HepG2 (cell line): ENCODE results near the gene ATP8A1. TPM values are rescaled to one million over a fixed set of nuclear protein-coding genes. Genes with fewer than 3 reads are reported as not detected.

Experiments used
- ATAC-seq: fragments of 200-7000 bp; cut with Tn5 transposase; 3 replicates; pipeline ENCODE4 v1.9.1; 2020; ENCODE audit warnings: mild to moderate bottlenecking, moderate library complexity
- BruUV-seq: library from RNA; stranded (reverse); fragments of 400-500 nt; replicated peaks from 2 replicates; lab custom pipeline; 2021; lab: Mats Ljungman, UMichigan
- CTCF ChIA-PET: fragments of 300-600 bp; formaldehyde crosslinking; extraction: SDS; loops from one replicate; lab custom pipeline; 2021; ENCODE audit warnings: low total read pairs, inconsistent platforms, low intra/inter-chr PET ratio; lab: Yijun Ruan, JAX
- POLR2A ChIA-PET: fragments of 350-600 bp; sonication (Branson Sonifier 250); formaldehyde crosslinking; loops from one replicate; lab custom pipeline; 2020; ENCODE audit warnings: antibody characterized with exemption, inconsistent platforms; lab: Yijun Ruan, JAX
- DNase-seq: peaks from one replicate; pipeline ENCODE4 v3.0.0-alpha.2; 2015; ENCODE audit warnings: low spot score
- FAIRE-seq: peaks from 3 replicates; lab custom pipeline; 2011; peaks lifted over from hg19 to GRCh38; lab: Jason Lieb, UNC
- H2AFZ ChIP-seq: one replicate; pipeline ENCODE4 v1.6.1; 2011; ENCODE audit warnings: low read length, inconsistent platforms
- H3K27ac ChIP-seq: fragments of 300-600 bp; 3 replicates; pipeline ENCODE4 v1.8.0; 2011; ENCODE audit warnings: mixed run types, mild to moderate bottlenecking, mixed read lengths, low read length, inconsistent platforms; ENCODE audit not compliant: insufficient read depth; ENCODE audit errors: extremely low read length
- H3K27me3 ChIP-seq, 2 experiments: fragments of 200-600 bp in 1 of 2; 2 replicates in 1 of 2; 3 replicates in 1 of 2; pipeline versions ENCODE4 v1.6.0 to v1.8.0; 2011; ENCODE audit warnings: low read length in 2 of 2, mild to moderate bottlenecking in 2 of 2, moderate library complexity in 2 of 2, inconsistent platforms in 1 of 2; ENCODE audit not compliant: insufficient read depth in 2 of 2, control insufficient read depth in 1 of 2
- H3K36me3 ChIP-seq, 2 experiments: fragments of 200-600 bp in 1 of 2; replicated peaks in 1 of 2; 2 replicates in 1 of 2; 3 replicates in 1 of 2; pipeline versions ENCODE4 v1.5.1 to v1.8.0; 2011; ENCODE audit warnings: low read length in 2 of 2, inconsistent platforms in 1 of 2; ENCODE audit not compliant: insufficient read depth in 2 of 2, control insufficient read depth in 1 of 2
- H3K4me1 ChIP-seq: 2 replicates; pipeline ENCODE4 v1.5.1; 2012; ENCODE audit warnings: low read length, inconsistent platforms; ENCODE audit not compliant: insufficient read depth
- H3K4me2 ChIP-seq: 2 replicates; pipeline ENCODE4 v1.6.0; 2011; ENCODE audit warnings: low read depth, low read length, inconsistent platforms
- H3K4me3 ChIP-seq, 3 experiments: fragments of 200-600 bp in 1 of 3; sonication (generic), shearing (Covaris generic) in 1 of 3; replicated peaks in 1 of 3; 2 replicates each; pipeline ENCODE4 v1.5.1; 2011 to 2016; ENCODE audit warnings: low read length in 3 of 3, inconsistent platforms in 2 of 3, low read depth in 2 of 3, mild to moderate bottlenecking in 2 of 3, control low read depth in 1 of 3, mixed read lengths in 1 of 3; ENCODE audit not compliant: insufficient read depth in 1 of 3
- H3K79me2 ChIP-seq: one replicate; pipeline ENCODE4 v1.6.1; 2011; ENCODE audit warnings: low read length, inconsistent platforms; ENCODE audit not compliant: insufficient read depth
- H3K9ac ChIP-seq: 2 replicates; pipeline ENCODE4 v1.6.0; 2011; ENCODE audit warnings: mild to moderate bottlenecking, low read depth, low read length, inconsistent platforms; ENCODE audit not compliant: insufficient read depth
- H3K9me3 ChIP-seq: 2 replicates; pipeline ENCODE4 v1.5.1; 2012; ENCODE audit warnings: mild to moderate bottlenecking, low read length
- H4K20me1 ChIP-seq: 2 replicates; pipeline ENCODE4 v1.6.0; 2011; ENCODE audit warnings: inconsistent platforms, mild to moderate bottlenecking, low read length, moderate library complexity; ENCODE audit not compliant: insufficient read depth
- ATF4 ChIP-seq, 2 experiments: fragments of 450-650 bp in 1 of 2; sonication (generic) in 1 of 2; formaldehyde crosslinking; IDR thresholded peaks; 2 replicates each; pipeline versions ENCODE4 v1.5.0 to v1.8.0; 2020 to 2022; ENCODE audit warnings: mild to moderate bottlenecking in 1 of 2, missing genetic modification reagents in 1 of 2
- CBX1 ChIP-seq: IDR thresholded peaks from one replicate; pipeline ENCODE4 v1.6.1; 2016; ENCODE audit warnings: antibody characterized with exemption, low read depth
- E2F2 ChIP-seq: sonication (generic); formaldehyde crosslinking; IDR thresholded peaks from 2 replicates; pipeline ENCODE4 v1.4.0; 2020; ENCODE audit warnings: missing genetic modification reagents, borderline replicate concordance
- ZNF101 ChIP-seq: sonication (generic); formaldehyde crosslinking; IDR thresholded peaks from 2 replicates; pipeline ENCODE4 v1.4.0; 2020; ENCODE audit warnings: mild to moderate bottlenecking, low read depth, missing genetic modification reagents, borderline replicate concordance
- ZNF251 ChIP-seq: sonication (generic); formaldehyde crosslinking; IDR thresholded peaks from 2 replicates; pipeline ENCODE4 v1.9.0; 2021; ENCODE audit warnings: mild to moderate bottlenecking, missing genetic modification reagents
- ZNF333 ChIP-seq: sonication (generic); formaldehyde crosslinking; IDR thresholded peaks from 2 replicates; pipeline ENCODE4 v1.4.0; 2020; ENCODE audit warnings: mild to moderate bottlenecking, missing genetic modification reagents, borderline replicate concordance
- ZNF605 ChIP-seq: sonication (generic); formaldehyde crosslinking; IDR thresholded peaks from 2 replicates; pipeline ENCODE4 v1.8.0; 2022; ENCODE audit warnings: mild to moderate bottlenecking, missing genetic modification reagents
- WGBS: methylation state at CpG from one replicate; pipeline ENCODE4 v1.1.6; 2017; ENCODE audit warnings: low lambda C conversion rate; 5-methylcytosine and 5-hydroxymethylcytosine counted together
- in situ Hi-C: cut with HindIII; loops from 2 replicates; pipeline ENCODE4 v1.10.0; 2017; ENCODE audit warnings: low pct_unique_long_range_greater_than_20kb; ENCODE audit not compliant: extremely low pct_ligation_motif_present
- intact Hi-C: fragments of 100-400 bp; cut with micrococcal nuclease; formaldehyde crosslinking; loops from one replicate; pipeline ENCODE4 v1.10.0; 2022; ENCODE audit not compliant: unreplicated experiment
- polyA plus RNA-seq, 8 experiments: library from polyadenylated mRNA; depleted of rRNA in 3 of 8; stranded (reverse) in 7 of 8; unstranded in 1 of 8; fragments of >200 nt; fragmentation: Illumina TruSeq in 4 of 8; extraction: Trizol in 4 of 8; gene quantifications; 2 replicates each; pipeline versions ENCODE4 v1.2.1 to v1.2.3, GENCODE V29; 2011 to 2016; ENCODE audit warnings: low read depth in 4 of 8, missing spikeins in 1 of 8, mixed read lengths in 1 of 8; ENCODE audit not compliant: insufficient read depth in 1 of 8
- total RNA-seq, 5 experiments: library from RNA; depleted of rRNA; stranded (reverse); fragments of >200 nt; fragmentation: Illumina TruSeq; extraction: Trizol; gene quantifications; 2 replicates each; pipeline ENCODE4 v1.2.3, GENCODE V29; 2016; ENCODE audit warnings: low read depth in 1 of 5
- TF ChIP-seq, protein P1 (sequence below): IDR thresholded peaks from 2 replicates; pipeline ENCODE4 v1.6.1; 2016; ENCODE audit warnings: low read depth, control low read depth

The ATP8A1 gene
- total and polyA plus RNA-seq, 2 of the 13 experiments (the other 11 are each of a cell fraction or from before 2014, with no cell fraction given), result 1.7 to 6.2 TPM

DNA sequence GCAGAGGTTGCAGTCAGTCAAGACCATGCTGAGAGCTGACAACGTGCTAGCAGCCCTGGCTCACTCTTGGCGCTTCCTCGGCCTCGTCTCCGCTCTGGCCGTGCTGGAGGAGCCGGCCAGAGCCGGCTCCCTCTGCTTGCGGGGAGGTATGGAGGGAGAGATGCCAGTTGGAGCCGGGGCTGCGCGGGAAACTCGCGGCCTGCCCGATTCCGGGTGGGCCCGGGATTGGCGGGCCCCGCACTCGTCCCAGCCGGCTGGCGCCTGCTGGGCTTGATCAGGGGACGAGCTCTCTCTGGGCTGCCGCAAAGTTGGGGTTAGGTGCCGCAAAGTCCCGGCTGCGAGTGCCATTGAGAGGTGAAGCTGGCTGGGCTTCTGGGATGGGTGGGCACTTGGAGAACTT, 287.4 kb downstream of the ATP8A1 start:
- Histone ChIP-seq H2AFZ (no peak overlapping the region), H3K4me3 (no peak overlapping the region), H3K27me3 (no peaks in the 10 kb centered on the region), H3K27ac (no peak overlapping the region), H3K4me1 (no peaks in the 10 kb centered on the region), H4K20me1 (no peaks in the 10 kb centered on the region), H3K4me2 (no peak overlapping the region), H3K36me3 (no peaks in the 10 kb centered on the region), H3K9ac (no peak overlapping the region), H3K79me2 (no peaks in the 10 kb centered on the region), H3K9me3 (no peaks in the 10 kb centered on the region)
- no TSS peak for BruUV-seq
- no peak for DNase-seq
- CTCF ChIA-PET, result no interaction called here
- WGBS, result 30% methylated on average over 8 of the region's 27 CpGs
- FAIRE-seq, result no peak
- TF ChIP-seq ATF4 (CRISPR knock-in tag; IDR thresholded peaks at IDR 0.05) (no peak), ZNF251 (CRISPR knock-in tag) (no peak), CBX1 (no peak), ZNF101 (CRISPR knock-in tag) (no peak), E2F2 (no peak), ZNF333 (CRISPR knock-in tag) (no peak)
- POLR2A ChIA-PET, result no interaction called here
- intact Hi-C loops (no loop called here), in situ Hi-C loops (no loop called here)
- no peak for ATAC-seq

GRCh38 chr4:42366959-42367358, 289.9 kb downstream of the ATP8A1 start:
- H3K4me3 ChIP-seq, result no peak overlapping the region
- no peak overlapping the region for H3K4me2 ChIP-seq
- intact Hi-C loops, result no loop called here
- H4K20me1 ChIP-seq, result no peaks in the 10 kb centered on the region
- 57% methylated on average over 1 of the region's 1 CpG for WGBS
- no peak for DNase-seq
- BruUV-seq, result no TSS peak
- no peaks in the 10 kb centered on the region for H3K36me3 ChIP-seq
- no peak overlapping the region for H2AFZ ChIP-seq
- H3K79me2 ChIP-seq, result no peaks in the 10 kb centered on the region
- no peak for ATAC-seq
- POLR2A ChIA-PET, result no interaction called here
- CTCF ChIA-PET, result no interaction called here
- no peaks in the 10 kb centered on the region for H3K9me3 ChIP-seq
- FAIRE-seq, result no peak
- H3K27me3 ChIP-seq, result no peaks in the 10 kb centered on the region
- H3K4me1 ChIP-seq, result no peaks in the 10 kb centered on the region
- no peak for TF ChIP-seq ZNF605
- TF ChIP-seq, protein P1, sequence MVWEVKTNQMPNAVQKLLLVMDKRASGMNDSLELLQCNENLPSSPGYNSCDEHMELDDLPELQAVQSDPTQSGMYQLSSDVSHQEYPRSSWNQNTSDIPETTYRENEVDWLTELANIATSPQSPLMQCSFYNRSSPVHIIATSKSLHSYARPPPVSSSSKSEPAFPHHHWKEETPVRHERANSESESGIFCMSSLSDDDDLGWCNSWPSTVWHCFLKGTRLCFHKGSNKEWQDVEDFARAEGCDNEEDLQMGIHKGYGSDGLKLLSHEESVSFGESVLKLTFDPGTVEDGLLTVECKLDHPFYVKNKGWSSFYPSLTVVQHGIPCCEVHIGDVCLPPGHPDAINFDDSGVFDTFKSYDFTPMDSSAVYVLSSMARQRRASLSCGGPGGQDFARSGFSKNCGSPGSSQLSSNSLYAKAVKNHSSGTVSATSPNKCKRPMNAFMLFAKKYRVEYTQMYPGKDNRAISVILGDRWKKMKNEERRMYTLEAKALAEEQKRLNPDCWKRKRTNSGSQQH (CRISPR knock-in tag), result no peak
- H3K9ac ChIP-seq, result no peak overlapping the region
- in situ Hi-C loops, result no loop called here
- H3K27ac ChIP-seq, result no peak overlapping the region
